Right lung (tissue), 5 donors: Measurements from ENCODE around the gene GAL3ST2. TPM values are rescaled to one million over a fixed set of nuclear protein-coding genes. Genes with fewer than 3 reads are reported as not detected.
"Not testable (repeated sequence)": the region's sequence is repeated elsewhere in the genome, so short reads cannot be mapped to it uniquely, and the experiment has no call there.

ENCODE experiments used
- DNase-seq, 2 donors: peaks; one replicate each; pipeline ENCODE4 v3.0.0-alpha.2; 2013
- polyA plus RNA-seq, 5 donors: library from polyadenylated mRNA; unstranded; fragments of 120-200 nt; gene quantifications; one replicate each; pipeline versions ENCODE4 v1.2.1 to v1.2.3, GENCODE V29; 2013; ENCODE audit warnings: inconsistent platforms in 1 of 5, low replicate concordance in 1 of 5; ENCODE audit not compliant: insufficient read length in 5 of 5, insufficient read depth in 1 of 5

Gene GAL3ST2
- polyA plus RNA-seq, 5 donors = 0.15 to 0.33 (median 0.27) TPM

GRCh38 chr2:241808721-241809382 is 32.2 kb downstream of the GAL3ST2 start, which contains the start of gene NEU4:
Gene NEU4 (plus strand): TSS chr2:241809193. CDS start chr2:241814485, 5,292 bp downstream.
- DNase-seq = no peak

GRCh38 chr2:241809383-241810306 is 33.0 kb downstream of the GAL3ST2 start:
- no peak for DNase-seq

GRCh38 chr2:241810307-241811200 is 33.9 kb downstream of the GAL3ST2 start:
- no peak for DNase-seq

- DNase-seq = no peak
These were observed 34.8 kb downstream of the GAL3ST2 start for GRCh38 chr2:241811201-241811951.

GRCh38 chr2:241811952-241812729 is 35.5 kb downstream of the GAL3ST2 start:
- no peak for DNase-seq

- DNase-seq = no peak
These were observed 36.4 kb downstream of the GAL3ST2 start for GRCh38 chr2:241812730-241813643.

GRCh38 chr2:241813644-241814392 is 37.2 kb downstream of the GAL3ST2 start:
- no peak for DNase-seq

- DNase-seq = no peak
These were observed 37.7 kb downstream of the GAL3ST2 start for GRCh38 chr2:241814393-241814642.

- no peak for DNase-seq
These were observed 38.2 kb downstream of the GAL3ST2 start for GRCh38 chr2:241814643-241815476.

GRCh38 chr2:241815477-241816430 is 39.1 kb downstream of the GAL3ST2 start:
- DNase-seq = no peak

GRCh38 chr2:241816431-241817121 is 40.0 kb downstream of the GAL3ST2 start:
- no peak for DNase-seq

- DNase-seq = no peak
These were observed 40.7 kb downstream of the GAL3ST2 start for GRCh38 chr2:241817126-241817820.

- DNase-seq = not testable (repeated sequence)
These were observed 41.2 kb downstream of the GAL3ST2 start for GRCh38 chr2:241817821-241818215.

- no peak for DNase-seq
These were observed 41.8 kb downstream of the GAL3ST2 start for GRCh38 chr2:241818229-241818942.

- DNase-seq = no peak
These were observed 42.3 kb downstream of the GAL3ST2 start for GRCh38 chr2:241818943-241819270.
